Spleen (tissue), 7 donors: ENCODE results near the gene DACH1.

Experiments
- CTCF ChIP-seq, 11 experiments: fragments of 200-600 bp in 7 of 11; fragments of 450-650 bp in 4 of 11; sonication (generic) in 4 of 11; IDR thresholded peaks in 8 of 11; conservative IDR thresholded peaks in 3 of 11; 1 replicate in 7 of 11; 2 replicates in 4 of 11; pipeline versions ENCODE4 v1.4.0 to v1.8.0; 2016 to 2021; ENCODE audit warnings: antibody characterized with exemption in 11 of 11, inconsistent platforms in 4 of 11, mild to moderate bottlenecking in 1 of 11
- POLR2A ChIP-seq, 3 donors: fragments of 450-650 bp; IDR thresholded peaks; one replicate each; pipeline ENCODE4 v1.5.1; 2017; ENCODE audit warnings: antibody characterized with exemption in 3 of 3, mild to moderate bottlenecking in 1 of 3
- donor health status: DM: no; HTN: no; CAD: no; lungs with moderate emphysema.
- donor health status: DM: no; HTN: no; CAD: no.
- donor health status: DM: no; HTN: no; CAD: no.

GRCh38 chr13:71712988-71713653 lies 153.9 kb downstream of the DACH1 start:
- TF ChIP-seq CTCF (IDR thresholded peaks at IDR 0.05 in 8 of 11, conservative IDR thresholded peaks at IDR 0.05 in 3 of 11), result no peak
- no peak for TF ChIP-seq POLR2A (IDR thresholded peaks at IDR 0.05)
